Measurements from ENCODE around the gene FAM53B.

DNA sequence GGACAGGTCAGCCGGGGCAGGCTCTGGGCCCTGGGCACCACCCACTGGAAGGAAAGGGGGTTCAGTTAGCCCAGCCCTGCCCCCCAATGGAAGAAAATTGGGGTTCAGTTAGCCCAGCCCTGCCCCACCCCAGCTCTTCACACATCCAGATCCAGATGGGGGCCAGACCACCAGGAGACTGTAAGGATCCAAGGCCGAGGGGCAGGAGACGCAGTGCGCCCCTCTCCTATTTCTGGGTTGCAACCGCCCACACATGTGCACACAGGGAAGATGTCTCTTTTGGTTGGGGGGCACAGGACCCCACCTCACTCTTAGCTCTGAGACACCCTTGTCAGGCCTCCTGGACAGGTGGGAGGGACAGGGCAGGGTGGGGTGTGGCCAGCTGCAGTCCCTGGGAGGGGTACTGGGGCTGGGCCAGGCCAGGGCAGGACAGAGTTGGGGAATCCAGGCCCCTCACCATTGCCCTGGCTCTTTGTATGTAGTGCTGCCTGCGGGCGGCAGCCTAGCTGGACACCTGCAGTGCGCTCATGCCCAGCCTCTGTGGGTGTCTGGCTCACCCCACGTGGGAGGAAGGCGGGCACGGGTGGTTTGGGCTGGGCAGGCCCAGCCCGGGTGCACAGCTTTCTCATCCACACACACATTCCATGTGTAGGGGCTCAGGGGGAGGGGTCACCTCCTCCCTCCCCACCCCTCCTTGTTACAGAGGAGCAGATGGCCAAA lies 141.4 kb downstream of the FAM53B start:
- TF ChIP-seq, protein P1, sequence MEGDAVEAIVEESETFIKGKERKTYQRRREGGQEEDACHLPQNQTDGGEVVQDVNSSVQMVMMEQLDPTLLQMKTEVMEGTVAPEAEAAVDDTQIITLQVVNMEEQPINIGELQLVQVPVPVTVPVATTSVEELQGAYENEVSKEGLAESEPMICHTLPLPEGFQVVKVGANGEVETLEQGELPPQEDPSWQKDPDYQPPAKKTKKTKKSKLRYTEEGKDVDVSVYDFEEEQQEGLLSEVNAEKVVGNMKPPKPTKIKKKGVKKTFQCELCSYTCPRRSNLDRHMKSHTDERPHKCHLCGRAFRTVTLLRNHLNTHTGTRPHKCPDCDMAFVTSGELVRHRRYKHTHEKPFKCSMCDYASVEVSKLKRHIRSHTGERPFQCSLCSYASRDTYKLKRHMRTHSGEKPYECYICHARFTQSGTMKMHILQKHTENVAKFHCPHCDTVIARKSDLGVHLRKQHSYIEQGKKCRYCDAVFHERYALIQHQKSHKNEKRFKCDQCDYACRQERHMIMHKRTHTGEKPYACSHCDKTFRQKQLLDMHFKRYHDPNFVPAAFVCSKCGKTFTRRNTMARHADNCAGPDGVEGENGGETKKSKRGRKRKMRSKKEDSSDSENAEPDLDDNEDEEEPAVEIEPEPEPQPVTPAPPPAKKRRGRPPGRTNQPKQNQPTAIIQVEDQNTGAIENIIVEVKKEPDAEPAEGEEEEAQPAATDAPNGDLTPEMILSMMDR (IDR thresholded peaks at IDR 0.05) = no peak
- no peak for TF ChIP-seq POLR2A (IDR thresholded peaks at IDR 0.05)

All from Peyer's patch (tissue), 4 donors.